Measurements from ENCODE around the gene HPCAL1.

DNA sequence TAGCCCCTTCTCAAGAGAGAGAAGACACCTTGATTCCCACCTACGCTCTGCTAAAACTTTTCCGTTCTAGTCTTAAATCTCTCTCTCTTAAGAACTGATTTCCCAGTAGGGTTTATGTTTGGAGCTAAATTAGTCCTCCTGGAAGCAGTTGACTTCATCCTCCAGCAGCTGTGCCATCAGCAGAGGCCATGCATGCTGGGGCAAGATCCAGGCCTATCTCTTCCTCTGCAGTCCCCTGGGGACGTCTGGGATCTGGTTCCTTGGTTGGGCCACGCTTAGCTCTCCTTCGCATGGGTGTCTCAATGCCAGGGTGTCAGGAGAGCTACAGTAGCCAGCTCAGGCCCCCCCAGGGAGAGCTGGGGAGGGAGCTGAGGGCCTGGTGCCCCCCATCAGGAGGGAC is 49.7 kb downstream of the HPCAL1 start:
- TF ChIP-seq CTCF (IDR thresholded peaks at IDR 0.05) (no peak), POLR2A (IDR thresholded peaks at IDR 0.05) (no peak)

Data from body of pancreas (tissue), 4 donors.